NB4 (cell line): Measurements from ENCODE around the gene ZNF618.

Experiments used
- CTCF ChIP-seq: IDR thresholded peaks from one replicate; pipeline ENCODE4 v1.5.1; 2012; ENCODE audit warnings: low read depth, low read length
- MAX ChIP-seq: IDR thresholded peaks from 2 replicates; pipeline ENCODE4 v1.6.1; 2011; ENCODE audit warnings: low read depth, low read length
- POLR2A ChIP-seq: IDR thresholded peaks from 2 replicates; pipeline ENCODE4 v1.6.1; 2011; ENCODE audit warnings: mild to moderate bottlenecking; ENCODE audit not compliant: insufficient read length; ENCODE audit errors: extremely low read depth

GRCh38 chr9:113967380-113967779 is 91.3 kb downstream of the ZNF618 start:
- no peak for TF ChIP-seq CTCF
- no peak for TF ChIP-seq POLR2A
- TF ChIP-seq MAX, result no peak
